H9 (cell line): ENCODE measurements around the gene REG3G. TPM values are rescaled to one million over a fixed set of nuclear protein-coding genes. Genes with fewer than 3 reads are reported as not detected.

ENCODE experiments used
- DNase-seq: peaks from one replicate; pipeline ENCODE4 v3.0.0-alpha.2; 2017
- H2AFZ ChIP-seq: one replicate; pipeline ENCODE4 v1.6.1; 2013; ENCODE audit warnings: mild to moderate bottlenecking, low read length, control low read depth, moderate library complexity
- H2AK5ac ChIP-seq: 2 replicates; pipeline ENCODE4 v1.6.1; 2013; ENCODE audit warnings: low read length, control low read depth, mixed read lengths; ENCODE audit not compliant: insufficient read length
- H2BK120ac ChIP-seq: one replicate; pipeline ENCODE4 v1.6.1; 2013; ENCODE audit warnings: low read depth, mild to moderate bottlenecking, low read length, control low read depth, inconsistent platforms; ENCODE audit not compliant: poor library complexity, severe bottlenecking
- H2BK12ac ChIP-seq: 2 replicates; pipeline ENCODE4 v1.6.1; 2013; ENCODE audit warnings: low read length, control low read depth, mixed read lengths, low read depth; ENCODE audit not compliant: insufficient read length
- H2BK15ac ChIP-seq: 2 replicates; pipeline ENCODE4 v1.6.1; 2013; ENCODE audit warnings: low read depth, low read length, control low read depth
- H2BK20ac ChIP-seq: one replicate; pipeline ENCODE4 v1.6.1; 2013; ENCODE audit warnings: low read depth, mild to moderate bottlenecking, low read length, control low read depth, inconsistent platforms; ENCODE audit not compliant: poor library complexity, severe bottlenecking
- H2BK5ac ChIP-seq: 2 replicates; pipeline ENCODE4 v1.6.1; 2013; ENCODE audit warnings: low read length, control low read depth, mixed read lengths; ENCODE audit not compliant: insufficient read length
- H3K14ac ChIP-seq: 2 replicates; pipeline ENCODE4 v1.6.1; 2013; ENCODE audit warnings: low read length, control low read depth; ENCODE audit not compliant: insufficient read depth
- H3K18ac ChIP-seq: 2 replicates; pipeline ENCODE4 v1.6.1; 2013; ENCODE audit warnings: low read depth, mild to moderate bottlenecking, mixed read lengths, low read length, control low read depth; ENCODE audit not compliant: insufficient read length
- H3K23ac ChIP-seq: 2 replicates; pipeline ENCODE4 v1.6.1; 2013; ENCODE audit warnings: low read length, control low read depth, mixed read lengths, low read depth; ENCODE audit not compliant: insufficient read length
- H3K23me2 ChIP-seq: 2 replicates; pipeline ENCODE4 v1.6.1; 2013; ENCODE audit warnings: low read depth, mild to moderate bottlenecking, mixed read lengths, low read length, control low read depth; ENCODE audit not compliant: insufficient read length, poor library complexity, severe bottlenecking
- H3K27ac ChIP-seq: 2 replicates; pipeline ENCODE4 v1.5.1; 2013; ENCODE audit warnings: low read length, control low read depth, mixed read lengths, low read depth; ENCODE audit not compliant: insufficient read length
- H3K27me3 ChIP-seq: 2 replicates; pipeline ENCODE4 v1.6.1; 2013; ENCODE audit warnings: low read length, control low read depth, inconsistent platforms; ENCODE audit not compliant: insufficient read depth
- H3K4ac ChIP-seq: 2 replicates; pipeline ENCODE4 v1.6.1; 2013; ENCODE audit warnings: low read depth, mild to moderate bottlenecking, control low read depth, inconsistent platforms, low read length, moderate library complexity
- H3K4me1 ChIP-seq: 2 replicates; pipeline ENCODE4 v1.6.1; 2013; ENCODE audit warnings: low read length, control low read depth, inconsistent platforms; ENCODE audit not compliant: insufficient read depth
- H3K4me2 ChIP-seq: 2 replicates; pipeline ENCODE4 v1.6.1; 2013; ENCODE audit warnings: low read length, control low read depth, mixed read lengths; ENCODE audit not compliant: insufficient read length, insufficient read depth
- H3K56ac ChIP-seq: 2 replicates; pipeline ENCODE4 v1.6.1; 2013; ENCODE audit warnings: low read depth, mild to moderate bottlenecking, mixed read lengths, low read length, control low read depth; ENCODE audit not compliant: insufficient read length
- H3K79me1 ChIP-seq: 2 replicates; pipeline ENCODE4 v1.6.1; 2013; ENCODE audit warnings: low read depth, mild to moderate bottlenecking, moderate library complexity, low read length, control low read depth, inconsistent platforms; ENCODE audit not compliant: insufficient read depth, poor library complexity, severe bottlenecking
- H3K79me2 ChIP-seq: 2 replicates; pipeline ENCODE4 v1.6.1; 2013; ENCODE audit warnings: low read length, control low read depth, inconsistent platforms; ENCODE audit not compliant: insufficient read depth
- H3K9ac ChIP-seq: 2 replicates; pipeline ENCODE4 v1.6.1; 2013; ENCODE audit warnings: low read length, control low read depth, mixed read lengths; ENCODE audit not compliant: insufficient read length; ENCODE audit errors: extremely low read depth
- H3K9me3 ChIP-seq: one replicate; pipeline ENCODE4 v1.6.1; 2013; ENCODE audit warnings: low read depth, low read length, inconsistent platforms; ENCODE audit not compliant: control insufficient read depth
- H3T11ph ChIP-seq: one replicate; pipeline ENCODE4 v1.6.1; 2013; ENCODE audit warnings: mild to moderate bottlenecking, low read length, control low read depth, inconsistent platforms
- H4K20me1 ChIP-seq: one replicate; pipeline ENCODE4 v1.6.1; 2013; ENCODE audit not compliant: control insufficient read depth, insufficient read length, insufficient read depth
- H4K5ac ChIP-seq: 2 replicates; pipeline ENCODE4 v1.6.1; 2013; ENCODE audit warnings: low read depth, mild to moderate bottlenecking, mixed read lengths, low read length, control low read depth; ENCODE audit not compliant: insufficient read length
- H4K8ac ChIP-seq: replicated peaks from 2 replicates; pipeline ENCODE4 v1.6.1; 2013; ENCODE audit warnings: low read length, control low read depth, mixed read lengths, low read depth; ENCODE audit not compliant: insufficient read length
- H4K91ac ChIP-seq: 2 replicates; pipeline ENCODE4 v1.6.1; 2013; ENCODE audit warnings: low read depth, mild to moderate bottlenecking, moderate library complexity, mixed read lengths, low read length, control low read depth; ENCODE audit not compliant: insufficient read length
- H3K27ac Mint-ChIP-seq, 3 experiments: 2 replicates in 2 of 3; 3 replicates in 1 of 3; pipeline ENCODE4 v1.8.0; 2020 to 2021; ENCODE audit warnings: mixed read lengths in 3 of 3, mild to moderate bottlenecking in 1 of 3, moderate library complexity in 1 of 3
- H3K27me3 Mint-ChIP-seq: 2 replicates; pipeline ENCODE4 v1.8.0; 2021; ENCODE audit warnings: low read depth, mild to moderate bottlenecking, moderate library complexity, mixed read lengths
- H3K36me3 Mint-ChIP-seq, 3 experiments: 2 replicates in 2 of 3; 3 replicates in 1 of 3; pipeline ENCODE4 v1.8.0; 2020 to 2021; ENCODE audit warnings: low read depth in 3 of 3, mixed read lengths in 3 of 3; ENCODE audit not compliant: insufficient read depth in 1 of 3
- H3K4me1 Mint-ChIP-seq, 2 experiments: 2 replicates each; pipeline ENCODE4 v1.8.0; 2020; ENCODE audit warnings: mixed read lengths in 2 of 2
- H3K4me3 Mint-ChIP-seq, 2 experiments: 2 replicates in 1 of 2; 3 replicates in 1 of 2; pipeline ENCODE4 v1.8.0; 2020 to 2021; ENCODE audit warnings: mild to moderate bottlenecking in 2 of 2, mixed read lengths in 2 of 2, moderate library complexity in 1 of 2
- H3K9me3 Mint-ChIP-seq, 2 experiments: 2 replicates in 1 of 2; 3 replicates in 1 of 2; pipeline ENCODE4 v1.8.0; 2020; ENCODE audit warnings: mild to moderate bottlenecking in 2 of 2, mixed read lengths in 2 of 2, moderate library complexity in 1 of 2
- CTCF ChIP-seq: fragments of 200-600 bp; sonication (generic); conservative IDR thresholded peaks from 3 replicates; pipeline ENCODE4 v1.8.0; 2021; ENCODE audit warnings: antibody characterized with exemption, mild to moderate bottlenecking
- WGBS: extraction: QIAGEN DNeasy Blood & Tissue Kit; methylation state at CpG from one replicate; pipeline ENCODE4 v1.1.7; 2013; ENCODE audit warnings: missing lambda C conversion rate, low lambda C conversion rate, mixed read lengths; ENCODE audit not compliant: insufficient read length; ENCODE audit errors: extremely low coverage; 5-methylcytosine and 5-hydroxymethylcytosine counted together
- total RNA-seq: library from RNA; stranded (reverse); gene quantifications from 2 replicates; pipeline ENCODE4 v1.2.1, GENCODE V29; 2021

Gene REG3G
- total RNA-seq, 1 experiment from 2014 or later: not detected

GRCh38 chr2:79016342-79016741 lies 9.2 kb upstream of the REG3G start:
- no peak overlapping the region for H3K14ac ChIP-seq
- H3K4me3 Mint-ChIP-seq: no peak overlapping the region
- no peaks in the 10 kb centered on the region for H3K79me2 ChIP-seq
- no peak overlapping the region for H3K4ac ChIP-seq
- no peak overlapping the region for H3K9ac ChIP-seq
- DNase-seq: no peak
- no peak overlapping the region for H2BK120ac ChIP-seq
- H3K4me2 ChIP-seq: no peak overlapping the region
- no peak overlapping the region for H2AK5ac ChIP-seq
- H3K27me3 ChIP-seq: no peaks in the 10 kb centered on the region
- H3T11ph ChIP-seq: no peak overlapping the region
- H2BK15ac ChIP-seq: no peak overlapping the region
- no peaks in the 10 kb centered on the region; the same call in 1 of the 2 replicates for H3K4me1 ChIP-seq
- H2BK12ac ChIP-seq: no peak overlapping the region
- no peaks in the 10 kb centered on the region for H3K9me3 Mint-ChIP-seq
- H3K23ac ChIP-seq: no peak overlapping the region
- H2BK5ac ChIP-seq: no peak overlapping the region
- no peaks in the 10 kb centered on the region for H4K20me1 ChIP-seq
- no peaks in the 10 kb centered on the region for H3K9me3 ChIP-seq
- no peaks in the 10 kb centered on the region for H3K79me1 ChIP-seq
- H3K18ac ChIP-seq: no peak overlapping the region
- no peaks in the 10 kb centered on the region for H3K27me3 Mint-ChIP-seq
- no peak overlapping the region for H4K5ac ChIP-seq
- TF ChIP-seq CTCF: no peak
- no peak overlapping the region for H3K27ac ChIP-seq
- H3K4me1 Mint-ChIP-seq: peaks cover 0 to 4% of the 10 kb centered on the region in 2 experiments; a peak in 3 of 4 replicates
- H2BK20ac ChIP-seq: no peak overlapping the region
- H4K91ac ChIP-seq: no peak overlapping the region
- no peak overlapping the region for H3K56ac ChIP-seq
- H4K8ac ChIP-seq: no peak overlapping the region
- H3K27ac Mint-ChIP-seq: no peak overlapping the region
- H3K23me2 ChIP-seq: no peaks in the 10 kb centered on the region
- WGBS: no CpG with 5 or more reads among the region's 4 CpGs
- no peak overlapping the region for H2AFZ ChIP-seq
- no peaks in the 10 kb centered on the region for H3K36me3 Mint-ChIP-seq
